Fibroblast of lung (primary cell): ENCODE data around the gene NKD1.

Experiments used
- EZH2 ChIP-seq: IDR thresholded peaks from 2 replicates; pipeline ENCODE4 v1.5.1; 2012; ENCODE audit warnings: low read length, control low read depth, mild to moderate bottlenecking; ENCODE audit errors: missing control alignments
- TF ChIP-seq, protein P1 (sequence below), 2 donors: IDR thresholded peaks in 1 of 2; conservative IDR thresholded peaks in 1 of 2; 1 replicate in 1 of 2; 2 replicates in 1 of 2; pipeline ENCODE4 v1.5.1; 2011 to 2012; ENCODE audit warnings: low read length in 2 of 2, control low read depth in 1 of 2, inconsistent platforms in 1 of 2, low read depth in 1 of 2, mild to moderate bottlenecking in 1 of 2

DNA sequence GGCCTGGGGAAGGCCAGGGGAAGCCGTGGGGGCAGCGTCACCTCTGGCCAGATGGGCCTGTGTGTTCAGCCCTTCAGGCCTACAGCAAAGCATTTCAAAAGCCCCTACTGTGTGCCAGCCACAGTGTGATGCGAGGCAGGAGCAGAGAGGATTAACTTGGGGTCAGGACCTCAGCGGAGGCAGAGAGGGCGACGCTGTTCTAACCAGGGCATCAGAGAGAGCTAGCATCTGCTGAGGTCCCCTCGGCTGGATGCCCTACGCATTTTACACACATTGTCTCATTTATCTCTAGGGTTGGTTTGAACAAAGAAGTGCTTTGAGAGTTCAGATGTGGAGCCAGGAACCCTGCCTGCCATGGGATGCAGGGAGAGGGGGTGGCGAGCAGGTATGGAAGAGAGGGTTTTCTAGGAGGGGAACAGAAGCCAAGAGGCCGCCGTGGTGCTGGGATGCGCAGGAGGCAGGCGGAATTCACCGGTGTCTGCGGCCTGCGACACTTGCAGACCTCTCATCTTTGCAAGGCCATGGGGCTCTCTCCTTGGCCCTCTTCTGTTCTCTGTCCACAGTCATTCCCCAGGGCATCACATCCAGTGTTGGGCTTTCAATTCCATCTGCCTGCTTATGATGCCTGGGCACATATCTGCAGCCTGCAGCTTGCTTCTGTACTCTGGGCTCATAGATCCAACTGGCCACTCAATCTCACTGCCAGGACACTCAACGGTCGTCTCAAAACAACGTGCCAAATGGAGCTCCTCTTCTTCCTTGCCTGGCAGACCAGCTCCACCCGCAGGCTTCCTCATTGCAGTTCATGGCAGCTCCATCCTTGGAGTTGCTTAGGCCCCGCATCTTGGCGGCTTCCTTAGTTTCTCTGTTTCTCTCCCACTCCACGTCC lies 8.1 kb upstream of the NKD1 start:
- TF ChIP-seq, protein P1, sequence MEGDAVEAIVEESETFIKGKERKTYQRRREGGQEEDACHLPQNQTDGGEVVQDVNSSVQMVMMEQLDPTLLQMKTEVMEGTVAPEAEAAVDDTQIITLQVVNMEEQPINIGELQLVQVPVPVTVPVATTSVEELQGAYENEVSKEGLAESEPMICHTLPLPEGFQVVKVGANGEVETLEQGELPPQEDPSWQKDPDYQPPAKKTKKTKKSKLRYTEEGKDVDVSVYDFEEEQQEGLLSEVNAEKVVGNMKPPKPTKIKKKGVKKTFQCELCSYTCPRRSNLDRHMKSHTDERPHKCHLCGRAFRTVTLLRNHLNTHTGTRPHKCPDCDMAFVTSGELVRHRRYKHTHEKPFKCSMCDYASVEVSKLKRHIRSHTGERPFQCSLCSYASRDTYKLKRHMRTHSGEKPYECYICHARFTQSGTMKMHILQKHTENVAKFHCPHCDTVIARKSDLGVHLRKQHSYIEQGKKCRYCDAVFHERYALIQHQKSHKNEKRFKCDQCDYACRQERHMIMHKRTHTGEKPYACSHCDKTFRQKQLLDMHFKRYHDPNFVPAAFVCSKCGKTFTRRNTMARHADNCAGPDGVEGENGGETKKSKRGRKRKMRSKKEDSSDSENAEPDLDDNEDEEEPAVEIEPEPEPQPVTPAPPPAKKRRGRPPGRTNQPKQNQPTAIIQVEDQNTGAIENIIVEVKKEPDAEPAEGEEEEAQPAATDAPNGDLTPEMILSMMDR (conservative IDR thresholded peaks at IDR 0.05 in 1 of 2, IDR thresholded peaks at IDR 0.05 in 1 of 2; ENCODE audit: low read depth in 1 of 2, low read length in 2 of 2): no peak
- TF ChIP-seq EZH2: no peak
